Retinal pigment epithelial cell (primary cell): Measurements from ENCODE around the gene CACTIN.

Experiments
- DNase-seq: peaks from one replicate; pipeline ENCODE4 v3.0.0-alpha.2; 2010; ENCODE audit warnings: low read depth
- H3K4me3 ChIP-seq: 2 replicates; pipeline ENCODE4 v1.5.1; 2011; ENCODE audit warnings: mild to moderate bottlenecking, low read length, control low read depth, moderate library complexity
- CTCF ChIP-seq: conservative IDR thresholded peaks from 2 replicates; pipeline ENCODE4 v1.5.1; 2011; ENCODE audit warnings: low read depth, low read length, control low read depth, inconsistent platforms

The CACTIN gene

GRCh38 chr19:3595521-3596061, 31.0 kb downstream of the CACTIN start:
- no peak for TF ChIP-seq CTCF
- H3K4me3 ChIP-seq = no peak overlapping the region
- DNase-seq = no peak

GRCh38 chr19:3593156-3593555, 33.4 kb downstream of the CACTIN start:
- no peak overlapping the region for H3K4me3 ChIP-seq
- DNase-seq = no peak
- TF ChIP-seq CTCF = peak; percentile 25

GRCh38 chr19:3591876-3592613, 34.5 kb downstream of the CACTIN start:
- H3K4me3 ChIP-seq = no peak overlapping the region
- DNase-seq = no peak
- no peak for TF ChIP-seq CTCF

GRCh38 chr19:3590991-3591659, 35.5 kb downstream of the CACTIN start:
- no peak for DNase-seq
- H3K4me3 ChIP-seq = no peak overlapping the region
- TF ChIP-seq CTCF = no peak

- no peak overlapping the region for H3K4me3 ChIP-seq
- no peak for DNase-seq
- no peak for TF ChIP-seq CTCF
Measured at GRCh38 chr19:3589949-3590348, 36.6 kb downstream of the CACTIN start.

GRCh38 chr19:3589439-3589838, 37.2 kb downstream of the CACTIN start:
- no peak overlapping the region for H3K4me3 ChIP-seq
- DNase-seq = no peak
- no peak for TF ChIP-seq CTCF

- TF ChIP-seq CTCF = no peak
- DNase-seq = no peak
- H3K4me3 ChIP-seq = no peak overlapping the region
Measured at GRCh38 chr19:3586707-3587346, 39.8 kb downstream of the CACTIN start.
